Muscle of leg (tissue), 11 donors: ENCODE results near the gene STAG1. TPM values are rescaled to one million over a fixed set of nuclear protein-coding genes. Genes with fewer than 3 reads are reported as not detected.
"Not testable (repeated sequence)": the region's sequence is repeated elsewhere in the genome, so short reads cannot be mapped to it uniquely, and the experiment has no call there.

Experiments used
- DNase-seq: peaks from one replicate; pipeline ENCODE4 v3.0.0; 2013
- H3K27ac ChIP-seq: one replicate; pipeline ENCODE4 v1.5.1; 2013; ENCODE audit warnings: mild to moderate bottlenecking, low read length, control low read depth
- H3K27me3 ChIP-seq: one replicate; pipeline ENCODE4 v1.6.1; 2013; ENCODE audit warnings: low read length; ENCODE audit not compliant: control insufficient read depth, insufficient read depth
- H3K36me3 ChIP-seq: one replicate; pipeline ENCODE4 v1.6.1; 2013; ENCODE audit warnings: low read length; ENCODE audit not compliant: control insufficient read depth, insufficient read depth
- H3K4me1 ChIP-seq: one replicate; pipeline ENCODE4 v1.6.1; 2013; ENCODE audit warnings: low read length; ENCODE audit not compliant: control insufficient read depth, insufficient read depth
- H3K4me3 ChIP-seq: one replicate; pipeline ENCODE4 v1.5.1; 2013; ENCODE audit warnings: low read length, control low read depth
- H3K9me3 ChIP-seq: replicated peaks from 2 replicates; pipeline ENCODE4 v1.6.1; 2013; ENCODE audit warnings: low read depth, low read length; ENCODE audit not compliant: control insufficient read depth
- WGBS: methylation state at CpG from one replicate; pipeline ENCODE4 v1.1.5; 2013; ENCODE audit warnings: missing lambda C conversion rate; ENCODE audit not compliant: insufficient coverage; 5-methylcytosine and 5-hydroxymethylcytosine counted together
- polyA plus RNA-seq, 8 donors: library from polyadenylated mRNA; unstranded; fragments of 120-200 nt; gene quantifications; one replicate each; pipeline versions ENCODE4 v1.2.1 to v1.2.3, GENCODE V29; 2013; ENCODE audit warnings: inconsistent platforms in 1 of 8, low replicate concordance in 1 of 8; ENCODE audit not compliant: insufficient read length in 8 of 8, insufficient read depth in 1 of 8
- total RNA-seq: library from RNA; stranded (reverse); fragments of 120-200 nt; gene quantifications from one replicate; pipeline ENCODE4 v1.2.4, GENCODE V29; 2013

STAG1 gene
- total and polyA plus RNA-seq, 9 donors = 22.9 to 52.2 (median 32.9) TPM

GRCh38 chr3:136711277-136711676 is 40.9 kb downstream of the STAG1 start:
- Histone ChIP-seq H3K9me3 (no peaks in the 10 kb centered on the region), H3K27ac (no peak overlapping the region), H3K27me3 (no peaks in the 10 kb centered on the region), H3K36me3 (no peaks in the 10 kb centered on the region), H3K4me3 (no peak overlapping the region), H3K4me1 (no peaks in the 10 kb centered on the region)
- no peak for DNase-seq
- 80% methylated on average over 1 of the region's 7 CpGs for WGBS

GRCh38 chr3:136709775-136710174 is 42.4 kb downstream of the STAG1 start:
- not testable (repeated sequence) for H3K4me3 ChIP-seq, H3K36me3 ChIP-seq, H3K27me3 ChIP-seq, DNase-seq, H3K4me1 ChIP-seq, H3K9me3 ChIP-seq, H3K27ac ChIP-seq
- WGBS = no CpG with 5 or more reads among the region's 1 CpG

GRCh38 chr3:136708333-136708985 is 43.7 kb downstream of the STAG1 start:
- no peaks in the 10 kb centered on the region for H3K36me3 ChIP-seq
- peaks cover 1% of the 10 kb centered on the region for H3K9me3 ChIP-seq
- H3K4me3 ChIP-seq = no peak overlapping the region
- no peak for DNase-seq
- WGBS = no CpG with 5 or more reads among the region's 3 CpGs
- H3K27me3 ChIP-seq = no peaks in the 10 kb centered on the region
- no peak overlapping the region for H3K27ac ChIP-seq
- H3K4me1 ChIP-seq = no peaks in the 10 kb centered on the region

- H3K9me3 ChIP-seq = peaks cover 9% of the 10 kb centered on the region
- H3K36me3 ChIP-seq = no peaks in the 10 kb centered on the region
- no peak overlapping the region for H3K27ac ChIP-seq
- 81% methylated on average over 3 of the region's 4 CpGs for WGBS
- no peaks in the 10 kb centered on the region for H3K4me1 ChIP-seq
- H3K4me3 ChIP-seq = no peak overlapping the region
- H3K27me3 ChIP-seq = no peaks in the 10 kb centered on the region
- no peak for DNase-seq
These were observed 48.7 kb downstream of the STAG1 start for GRCh38 chr3:136703429-136703828.

- no CpG with 5 or more reads among the region's 5 CpGs for WGBS
- Histone ChIP-seq H3K4me3 (no peak overlapping the region), H3K36me3 (no peaks in the 10 kb centered on the region), H3K27me3 (no peaks in the 10 kb centered on the region), H3K27ac (no peak overlapping the region), H3K4me1 (no peaks in the 10 kb centered on the region), H3K9me3 (peaks cover 19% of the 10 kb centered on the region)
- DNase-seq = no peak
These were observed 52.8 kb downstream of the STAG1 start for GRCh38 chr3:136699271-136699828.

- no peaks in the 10 kb centered on the region for H3K4me1 ChIP-seq
- H3K27me3 ChIP-seq = no peaks in the 10 kb centered on the region
- no peak overlapping the region for H3K4me3 ChIP-seq
- no CpG with 5 or more reads among the region's 3 CpGs for WGBS
- DNase-seq = no peak
- peaks cover 17% of the 10 kb centered on the region for H3K9me3 ChIP-seq
- H3K36me3 ChIP-seq = no peaks in the 10 kb centered on the region
- H3K27ac ChIP-seq = no peak overlapping the region
These were observed 53.8 kb downstream of the STAG1 start for GRCh38 chr3:136698361-136698760.

GRCh38 chr3:136696797-136697196 is 55.4 kb downstream of the STAG1 start:
- no CpG with 5 or more reads among the region's 6 CpGs for WGBS
- Histone ChIP-seq H3K36me3 (no peaks in the 10 kb centered on the region), H3K9me3 (peaks cover 12% of the 10 kb centered on the region), H3K4me3 (no peak overlapping the region), H3K27ac (no peak overlapping the region), H3K27me3 (no peaks in the 10 kb centered on the region), H3K4me1 (no peaks in the 10 kb centered on the region)
- DNase-seq = no peak

GRCh38 chr3:136694321-136694720 is 57.9 kb downstream of the STAG1 start:
- Histone ChIP-seq H3K27ac (no peak overlapping the region), H3K4me1 (no peaks in the 10 kb centered on the region), H3K36me3 (no peaks in the 10 kb centered on the region), H3K4me3 (no peak overlapping the region), H3K27me3 (no peaks in the 10 kb centered on the region), H3K9me3 (peaks cover 12% of the 10 kb centered on the region)
- no peak for DNase-seq
- 86% methylated on average over 1 of the region's 2 CpGs for WGBS

- 90% methylated on average over 3 of the region's 3 CpGs for WGBS
- Histone ChIP-seq H3K9me3 (peaks cover 2% of the 10 kb centered on the region), H3K4me3 (no peak overlapping the region), H3K27me3 (no peaks in the 10 kb centered on the region), H3K4me1 (no peaks in the 10 kb centered on the region), H3K27ac (no peak overlapping the region), H3K36me3 (no peaks in the 10 kb centered on the region)
- no peak for DNase-seq
These were observed 61.6 kb downstream of the STAG1 start for GRCh38 chr3:136690599-136690998.

- DNase-seq = no peak
- H3K4me1 ChIP-seq = no peaks in the 10 kb centered on the region
- H3K4me3 ChIP-seq = no peak overlapping the region
- H3K9me3 ChIP-seq = no peaks in the 10 kb centered on the region
- H3K27ac ChIP-seq = no peak overlapping the region
- no peaks in the 10 kb centered on the region for H3K36me3 ChIP-seq
- WGBS = no CpG with 5 or more reads among the region's 1 CpG
- no peaks in the 10 kb centered on the region for H3K27me3 ChIP-seq
These were observed 66.3 kb downstream of the STAG1 start for GRCh38 chr3:136685882-136686281.
